ENCODE measurements around the gene EYA2.

EYA2 gene

DNA sequence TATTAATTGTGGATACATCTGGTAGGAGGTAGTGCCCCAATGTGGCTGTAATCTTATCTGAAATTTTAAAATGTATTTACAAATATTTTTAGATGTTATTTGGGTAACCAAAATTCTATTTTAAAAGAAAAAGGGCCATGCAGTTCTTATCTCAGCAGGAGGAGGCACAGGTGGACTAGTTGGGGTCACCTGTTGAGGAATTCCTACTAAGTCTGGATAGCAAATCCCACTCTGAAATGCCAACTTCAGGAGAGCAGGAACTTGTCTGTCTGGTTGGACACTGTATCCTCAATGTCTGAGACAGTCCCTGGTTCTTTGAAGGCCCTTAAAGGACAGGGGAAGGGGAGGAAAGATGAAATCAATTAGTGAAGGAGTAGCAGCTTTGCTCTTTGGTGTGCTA lies 82.6 kb downstream of the EYA2 start:
- no peak for DNase-seq

- DNase-seq, result no peak
These were observed 83.4 kb downstream of the EYA2 start for GRCh38 chr20:46977909-46978588.

DNA sequence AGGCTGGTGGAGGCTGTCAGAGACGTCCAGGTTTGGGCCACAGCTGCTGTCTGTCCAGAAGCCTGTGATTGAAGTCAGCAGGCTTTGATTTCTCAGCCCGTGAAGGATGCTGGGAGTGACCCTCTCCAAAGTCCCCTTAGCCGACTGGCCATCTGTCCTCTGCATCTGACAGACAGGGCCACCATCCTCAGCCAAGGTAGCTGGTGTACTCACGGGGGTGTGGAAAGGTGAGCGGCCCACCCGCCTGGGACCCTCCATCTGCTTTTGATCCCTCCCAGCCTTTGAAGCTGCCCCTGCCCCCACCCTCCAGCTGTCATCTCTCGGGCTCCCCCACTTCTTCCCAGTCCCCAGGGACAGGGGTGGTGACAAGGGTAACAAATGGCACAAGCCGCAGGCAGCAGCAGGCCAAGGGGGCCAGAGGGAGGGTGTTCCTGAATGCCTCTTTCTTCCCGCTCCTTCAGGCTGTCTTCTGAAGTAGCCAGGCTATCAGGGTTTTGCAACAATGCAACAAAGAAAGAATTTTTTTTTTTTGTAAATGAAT lies 84.4 kb downstream of the EYA2 start:
- DNase-seq, result no peak

DNA sequence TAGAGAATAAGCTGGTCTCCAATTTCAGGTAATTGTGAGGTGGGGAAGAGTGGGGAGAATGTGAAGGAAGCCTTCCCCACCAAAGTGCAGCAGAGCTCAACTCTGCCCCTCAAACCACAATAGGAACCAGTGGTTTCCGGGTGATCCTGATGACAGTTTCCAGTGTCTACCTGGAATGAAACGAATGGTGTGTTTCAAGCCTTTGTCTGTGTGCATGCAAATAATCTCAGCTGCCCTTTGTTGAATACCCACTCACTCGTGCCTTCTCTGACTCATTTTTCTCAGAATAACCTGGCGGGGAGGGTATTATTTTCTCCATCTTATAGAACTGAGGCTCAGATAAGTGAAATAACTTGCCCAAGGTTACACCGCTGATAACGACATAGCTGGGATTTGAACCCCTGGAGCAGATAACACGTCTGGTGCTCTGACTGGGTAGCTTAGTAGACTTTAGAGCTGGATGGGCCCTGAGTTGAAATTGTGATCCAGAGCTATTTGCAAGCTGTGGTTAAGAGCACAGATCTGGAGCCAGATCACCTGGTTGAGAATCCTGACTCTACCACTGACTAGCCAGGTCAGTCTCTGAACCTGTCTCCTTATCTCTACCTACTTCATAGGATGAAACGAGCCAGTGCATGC lies 85.1 kb downstream of the EYA2 start:
- peak in 1 of 51 donors; percentile 15 for DNase-seq

GRCh38 chr20:46981184-46981583 lies 86.5 kb downstream of the EYA2 start:
- no peak for DNase-seq

- no peak for DNase-seq
These were observed 88.8 kb downstream of the EYA2 start for GRCh38 chr20:46983466-46983865.

DNA sequence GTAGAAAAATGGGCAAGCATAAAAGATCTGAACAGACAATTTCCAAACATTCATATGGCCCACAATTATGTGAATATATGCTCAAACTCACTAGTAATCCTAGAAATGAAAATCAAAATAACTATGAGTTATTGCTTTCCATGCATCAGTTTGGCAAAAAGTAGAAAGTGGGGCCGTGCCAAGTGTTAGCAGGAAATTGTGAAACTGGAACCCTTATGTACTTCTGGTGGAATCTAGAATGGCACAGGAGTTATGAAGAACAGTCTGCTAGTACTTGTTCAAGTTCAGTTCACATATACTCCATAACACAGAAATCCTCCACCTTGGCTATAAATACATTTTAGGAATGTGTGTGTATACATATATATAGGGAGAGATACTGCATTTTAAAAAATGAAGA lies 89.8 kb downstream of the EYA2 start:
- no peak for DNase-seq

DNA sequence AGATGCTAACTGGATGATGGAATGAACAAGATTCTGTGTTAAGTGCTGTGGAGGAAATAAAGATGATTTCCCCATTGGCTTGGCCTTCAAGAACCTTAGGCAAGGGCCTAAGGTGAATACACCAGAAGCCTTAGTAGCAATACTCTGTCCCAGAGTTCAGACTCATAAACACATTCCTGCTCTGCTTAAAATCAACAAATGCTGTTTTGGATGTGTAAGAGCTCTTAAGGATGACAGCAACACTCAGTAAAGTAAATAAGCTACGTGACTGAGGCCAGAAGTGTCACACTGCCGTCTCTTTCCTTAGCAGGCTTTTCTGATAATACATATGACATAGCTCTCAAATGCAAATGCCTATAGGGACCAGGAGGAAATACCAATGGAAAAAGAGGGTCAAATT lies 90.6 kb downstream of the EYA2 start:
- DNase-seq, result no peak

- no peak for DNase-seq
These were observed 91.0 kb downstream of the EYA2 start for GRCh38 chr20:46985671-46986070.

DNA sequence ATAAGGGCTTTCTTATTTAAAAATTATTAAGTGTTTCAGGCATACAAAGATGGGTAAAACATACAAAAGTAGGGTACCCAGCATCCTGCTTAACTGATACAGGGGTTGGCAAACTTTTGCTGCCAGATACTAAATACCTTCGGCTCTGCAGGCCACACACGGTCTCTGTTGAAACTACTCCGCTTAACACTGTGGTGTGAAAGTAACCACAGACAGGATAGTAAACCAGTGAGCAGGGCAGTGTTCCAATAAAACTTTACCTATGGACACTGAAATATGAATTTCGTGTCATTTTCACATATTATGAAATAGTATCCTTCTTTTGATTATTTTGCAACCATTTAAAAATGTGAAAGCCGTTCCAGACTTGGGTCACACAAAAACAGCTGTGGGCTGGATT lies 92.4 kb downstream of the EYA2 start:
- DNase-seq, result no peak

DNA sequence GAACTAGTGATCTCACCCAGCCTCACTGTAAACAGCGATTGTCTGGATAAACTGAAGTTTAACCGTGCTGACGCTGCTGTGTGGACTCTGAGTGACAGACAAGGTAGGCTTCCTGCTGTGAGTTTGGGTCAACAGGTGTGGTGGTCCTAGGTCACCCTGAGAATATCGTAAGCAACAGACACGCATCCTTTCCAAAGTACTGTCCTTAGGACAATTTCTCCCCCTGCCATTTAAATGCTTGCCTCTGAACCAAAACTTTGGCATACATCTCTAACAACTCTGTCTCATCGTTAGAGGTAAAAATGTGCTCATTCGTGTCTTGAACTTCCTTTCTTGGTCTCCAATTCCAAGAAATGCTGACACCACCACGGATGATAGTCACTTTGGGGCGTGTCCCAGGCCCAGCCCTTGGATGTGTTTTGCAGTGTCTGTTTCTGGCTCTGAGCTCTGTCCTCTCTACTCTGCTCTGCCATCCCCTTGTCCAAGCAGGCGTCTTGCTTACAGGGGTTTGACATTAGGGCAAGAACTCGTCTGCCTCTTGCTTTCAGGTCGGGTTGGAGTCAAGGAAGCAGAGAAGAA lies 95.5 kb downstream of the EYA2 start:
- peak in 3 of 51 donors; percentile 5 to 11 (median 5) for DNase-seq

DNA sequence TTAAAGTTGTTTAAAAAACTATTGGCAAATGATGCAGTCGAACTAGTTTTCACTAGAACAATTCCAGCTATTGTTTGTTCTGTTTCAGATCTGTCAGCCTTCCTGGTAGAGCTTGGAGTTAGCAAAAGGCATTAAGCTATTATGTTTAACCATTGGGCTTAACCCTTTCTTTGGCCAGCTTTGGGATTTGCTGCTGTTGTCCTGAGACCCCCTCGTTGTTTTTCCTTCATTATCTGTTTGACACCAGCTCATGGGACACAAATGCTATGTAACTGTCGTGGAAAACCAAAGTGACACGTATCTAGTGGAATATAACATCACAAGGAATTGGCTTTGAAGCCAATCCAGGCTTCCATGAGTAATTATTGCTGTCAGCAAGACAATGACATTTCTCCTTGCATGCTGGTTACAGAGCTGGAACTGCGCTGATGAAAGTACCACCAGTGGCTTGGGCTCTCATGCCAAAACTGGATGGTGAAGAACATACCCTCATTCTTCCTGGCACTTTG lies 96.0 kb downstream of the EYA2 start:
- DNase-seq, result no peak

- DNase-seq, result no peak
These were observed 96.5 kb downstream of the EYA2 start for GRCh38 chr20:46991168-46991567.

DNA sequence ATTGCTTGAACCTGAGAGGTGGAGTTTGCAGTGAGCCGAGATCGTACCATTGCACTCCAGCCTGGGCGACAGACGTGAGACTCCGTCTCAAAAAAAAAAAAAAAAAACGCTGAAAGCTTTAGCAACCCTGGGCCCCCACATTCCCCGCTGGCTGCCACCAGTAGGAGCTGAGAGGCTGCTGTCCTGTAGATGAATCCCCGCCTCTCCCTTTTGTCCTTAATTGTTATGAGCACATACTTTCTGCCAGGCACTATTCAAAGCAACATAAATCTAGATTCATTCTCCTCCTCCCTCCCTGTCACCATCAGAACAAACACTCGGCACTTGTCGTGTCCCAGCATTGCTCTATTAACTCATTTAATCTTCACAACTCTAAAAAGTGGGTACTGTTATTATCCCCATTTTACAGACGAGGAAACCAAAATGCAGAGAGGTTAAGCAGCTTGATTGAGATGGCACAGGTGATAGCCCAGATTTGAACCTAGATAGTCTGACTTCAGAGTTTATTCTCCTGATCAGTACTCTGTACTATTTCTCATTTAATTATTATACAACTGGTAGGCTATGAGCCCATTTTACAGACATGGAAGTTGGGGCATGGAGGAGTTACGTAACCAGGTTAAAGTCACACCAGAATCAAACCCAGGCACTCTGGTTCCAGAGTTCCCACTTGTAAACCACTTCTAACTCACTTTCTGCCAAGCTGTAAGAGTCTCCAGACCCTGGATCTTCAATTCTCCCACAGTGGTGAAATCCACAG lies 97.4 kb downstream of the EYA2 start:
- no peak for DNase-seq

- no peak for DNase-seq
These were observed 98.0 kb downstream of the EYA2 start for GRCh38 chr20:46992640-46993035.

DNA sequence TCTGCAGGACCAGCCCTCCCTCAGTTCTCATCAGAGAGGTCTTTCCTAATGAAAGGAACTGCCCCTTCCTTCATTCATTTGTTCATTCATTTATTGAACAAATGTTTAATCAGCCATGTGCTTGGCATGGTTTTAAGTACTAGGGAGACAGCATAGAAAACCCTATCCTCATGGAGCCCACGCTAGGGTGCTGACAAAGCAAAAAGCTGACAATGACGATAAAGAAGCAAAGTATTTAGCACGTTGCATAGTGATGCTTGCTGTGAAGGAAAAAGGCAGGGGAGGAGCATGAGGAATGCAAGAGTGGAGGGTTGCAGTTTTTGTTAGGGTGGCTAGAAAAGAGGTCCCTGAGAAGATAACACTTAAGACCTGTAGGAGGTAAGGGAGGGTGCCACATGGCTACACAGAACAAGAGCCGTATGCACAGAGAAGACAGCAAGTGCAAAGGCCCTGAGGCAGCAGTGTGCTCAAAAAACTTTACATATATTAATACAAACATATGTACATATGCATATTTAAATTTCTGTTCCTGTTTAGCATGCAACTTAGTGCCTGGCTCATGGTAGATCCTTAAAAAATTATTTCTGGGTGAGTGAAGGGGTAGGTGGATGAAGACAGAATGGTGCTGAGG lies 98.9 kb downstream of the EYA2 start:
- DNase-seq, result no peak

DNA sequence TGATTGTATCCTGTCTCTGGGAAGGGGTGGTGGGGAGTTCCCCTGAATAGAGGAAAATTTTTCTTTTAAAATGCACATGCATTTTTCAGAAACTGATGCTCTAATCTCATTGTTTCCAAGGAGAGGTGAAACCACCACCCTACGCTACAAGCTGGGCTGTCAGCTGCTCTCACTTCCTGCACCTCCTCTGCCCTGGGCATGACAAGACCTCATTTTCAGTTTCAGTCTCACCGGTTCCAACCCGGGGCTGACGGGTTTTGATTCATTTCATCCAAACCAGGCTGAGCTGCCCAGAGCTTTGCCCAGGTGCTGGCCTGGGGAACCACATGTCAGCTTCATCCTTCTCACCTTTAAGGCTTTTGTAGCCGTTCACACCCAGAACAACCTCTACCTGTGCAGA lies 99.7 kb downstream of the EYA2 start:
- no peak for DNase-seq

- DNase-seq, result no peak
These were observed 101.0 kb downstream of the EYA2 start for GRCh38 chr20:46995561-46996142.

DNA sequence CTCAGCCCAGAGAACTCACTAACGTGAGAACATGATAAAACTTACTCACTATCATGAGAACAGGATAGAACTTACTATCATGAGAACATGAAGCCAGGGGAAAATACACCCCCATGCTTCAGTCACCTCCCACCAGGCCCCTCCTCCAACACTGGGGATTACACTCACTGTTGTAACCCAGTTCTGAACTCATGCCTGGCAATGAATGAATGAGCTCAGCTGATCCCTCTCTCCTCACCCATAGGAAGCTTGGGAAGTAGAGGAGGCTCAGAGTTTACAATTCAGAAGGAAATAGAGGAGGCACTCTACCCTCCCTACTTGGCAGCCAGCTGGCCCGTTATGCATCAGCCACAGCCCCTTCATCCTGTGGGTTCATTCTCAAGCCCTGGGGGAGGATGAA lies 102.5 kb downstream of the EYA2 start:
- no peak for DNase-seq

GRCh38 chr20:46998477-46999240 lies 104.0 kb downstream of the EYA2 start:
- no peak for DNase-seq
